ENCODE data around the gene NCAPG2.

GRCh38 chr7:158683541-158683940 is 21.1 kb downstream of the NCAPG2 start:
- TF ChIP-seq GATA2 (IDR thresholded peaks at IDR 0.05; ENCODE audit: low read depth, low read length), result no peak
- no peak for TF ChIP-seq GATA3 (IDR thresholded peaks at IDR 0.05; ENCODE audit: low read depth, low read length)
